HG03571 (cell line): ENCODE results near the gene UBE2G2.

Source experiments
- ATAC-seq: cut with Tn5 transposase; IDR thresholded peaks from one replicate; pipeline ENCODE4 v1.9.1; 2021; ENCODE audit not compliant: unreplicated experiment

The UBE2G2 gene

GRCh38 chr21:44766014-44766817 lies 35.4 kb downstream of the UBE2G2 start:
- no peak for ATAC-seq

DNA sequence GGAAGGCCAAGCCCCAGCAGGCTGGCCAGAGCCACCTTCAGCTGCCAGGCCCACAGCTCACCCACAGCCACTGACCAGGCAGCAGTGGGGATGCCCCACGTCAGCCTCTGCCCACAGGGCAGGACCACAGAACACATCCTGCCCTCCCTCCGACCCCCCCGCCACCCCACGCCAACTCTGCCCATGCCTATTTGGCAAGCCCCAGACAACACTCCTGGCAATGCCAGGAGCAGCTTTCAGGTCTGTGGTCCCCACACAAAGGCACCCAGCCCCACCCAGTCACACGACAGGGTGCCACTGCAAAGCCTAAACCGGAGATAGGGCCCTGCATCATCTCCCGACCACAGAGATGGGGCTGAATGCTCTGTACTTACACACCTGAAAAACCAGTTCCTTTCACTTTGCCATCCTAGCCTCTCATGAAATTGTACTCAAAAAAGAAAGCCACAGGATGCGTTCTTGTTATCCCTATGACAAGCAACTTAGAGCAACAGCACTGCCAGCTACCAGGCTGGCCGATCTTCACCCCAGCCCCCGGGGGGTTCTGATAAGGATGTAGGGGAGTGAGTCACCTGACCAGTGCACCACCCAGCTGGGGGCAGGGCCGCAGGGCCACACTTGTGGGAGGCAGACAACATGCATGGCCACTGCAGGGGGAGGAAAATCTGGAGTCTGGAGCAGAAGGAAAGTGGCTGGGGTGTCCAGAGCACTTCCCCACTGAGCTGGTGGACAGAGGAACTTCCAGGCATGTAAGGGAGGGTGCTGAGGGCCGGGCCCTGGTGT lies 36.2 kb downstream of the UBE2G2 start:
- no peak for ATAC-seq

GRCh38 chr21:44764319-44765230 lies 37.0 kb downstream of the UBE2G2 start:
- no peak for ATAC-seq

- ATAC-seq: no peak
These were observed 37.9 kb downstream of the UBE2G2 start for GRCh38 chr21:44763451-44764318.

GRCh38 chr21:44763050-44763378 lies 38.6 kb downstream of the UBE2G2 start:
- ATAC-seq: no peak

- no peak for ATAC-seq
These were observed 39.2 kb downstream of the UBE2G2 start for GRCh38 chr21:44762221-44763049.

DNA sequence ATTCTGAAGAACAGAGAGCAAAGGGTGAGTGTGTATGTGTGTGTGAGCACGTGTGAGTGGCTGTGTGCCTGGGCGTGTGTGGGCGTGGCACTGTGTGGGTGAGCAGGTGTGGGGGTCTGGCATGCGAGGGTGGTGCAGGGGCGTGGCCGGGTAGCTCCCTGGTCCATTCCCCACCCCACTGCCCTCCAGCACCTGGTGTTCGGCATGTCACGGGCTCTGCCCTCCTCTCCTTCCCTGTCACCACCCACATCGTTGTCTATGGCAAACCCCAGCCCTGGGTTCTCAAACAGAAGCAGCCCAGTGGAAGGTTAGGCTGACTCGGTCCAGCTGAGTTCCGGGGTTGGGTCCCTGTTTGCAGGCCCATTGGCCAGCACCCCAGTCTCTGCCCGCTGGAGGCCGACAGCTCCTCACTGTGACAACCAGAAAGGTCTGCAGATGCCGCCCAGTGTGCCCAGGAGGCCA lies 39.8 kb downstream of the UBE2G2 start:
- no peak for ATAC-seq

DNA sequence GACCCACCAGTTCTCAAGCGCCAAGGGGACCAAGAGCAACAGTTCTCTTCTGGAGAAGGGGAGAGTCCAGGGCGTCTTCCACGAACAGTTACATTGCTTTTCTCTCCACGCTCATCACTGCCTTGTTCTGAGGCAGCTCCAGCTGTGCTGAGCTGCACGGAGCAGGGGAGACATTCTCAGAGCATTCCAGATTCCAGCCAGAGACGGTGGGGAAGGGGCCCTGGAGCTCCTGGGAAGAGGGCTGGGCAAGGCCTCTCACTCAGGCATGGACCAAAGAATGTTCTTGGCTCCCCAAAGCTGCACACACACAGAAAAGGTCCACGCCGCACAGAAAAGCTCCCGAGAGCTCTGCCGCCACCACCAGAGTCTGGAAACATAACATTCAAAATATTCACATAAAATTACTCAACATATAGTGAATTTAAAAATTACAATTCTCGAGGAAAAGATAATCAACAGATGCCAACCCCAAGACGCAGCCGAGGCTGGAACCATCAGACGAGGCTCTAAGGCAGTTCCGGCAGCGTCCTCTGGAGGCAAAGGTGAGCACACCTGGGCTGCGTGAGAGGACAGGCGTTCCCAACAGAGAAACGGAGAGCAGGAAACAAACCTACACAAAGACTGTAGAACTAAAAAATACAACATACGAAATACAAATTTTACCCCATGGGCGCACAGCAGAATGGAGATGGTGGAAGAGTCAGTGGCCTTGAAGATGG lies 40.5 kb downstream of the UBE2G2 start:
- ATAC-seq: no peak

DNA sequence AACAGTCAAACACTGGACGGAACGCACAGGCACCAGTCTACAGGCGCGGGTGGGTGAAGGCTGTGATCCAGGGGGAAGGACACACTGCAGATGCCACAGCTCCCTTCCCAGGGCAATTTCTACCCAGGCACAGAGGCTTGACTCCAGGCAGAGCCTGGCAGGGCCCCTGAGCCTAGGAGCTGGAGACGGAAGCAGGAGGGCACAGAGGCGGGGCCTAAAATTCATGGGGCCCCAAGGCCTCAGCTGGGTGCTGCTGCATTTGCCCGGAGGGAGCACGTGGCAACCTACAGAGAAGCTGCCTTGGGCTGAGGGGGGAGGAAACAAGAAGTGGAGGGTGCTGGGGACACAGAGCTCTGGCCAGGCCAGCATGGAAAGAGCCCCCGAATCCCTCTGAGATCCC lies 41.2 kb downstream of the UBE2G2 start:
- no peak for ATAC-seq

DNA sequence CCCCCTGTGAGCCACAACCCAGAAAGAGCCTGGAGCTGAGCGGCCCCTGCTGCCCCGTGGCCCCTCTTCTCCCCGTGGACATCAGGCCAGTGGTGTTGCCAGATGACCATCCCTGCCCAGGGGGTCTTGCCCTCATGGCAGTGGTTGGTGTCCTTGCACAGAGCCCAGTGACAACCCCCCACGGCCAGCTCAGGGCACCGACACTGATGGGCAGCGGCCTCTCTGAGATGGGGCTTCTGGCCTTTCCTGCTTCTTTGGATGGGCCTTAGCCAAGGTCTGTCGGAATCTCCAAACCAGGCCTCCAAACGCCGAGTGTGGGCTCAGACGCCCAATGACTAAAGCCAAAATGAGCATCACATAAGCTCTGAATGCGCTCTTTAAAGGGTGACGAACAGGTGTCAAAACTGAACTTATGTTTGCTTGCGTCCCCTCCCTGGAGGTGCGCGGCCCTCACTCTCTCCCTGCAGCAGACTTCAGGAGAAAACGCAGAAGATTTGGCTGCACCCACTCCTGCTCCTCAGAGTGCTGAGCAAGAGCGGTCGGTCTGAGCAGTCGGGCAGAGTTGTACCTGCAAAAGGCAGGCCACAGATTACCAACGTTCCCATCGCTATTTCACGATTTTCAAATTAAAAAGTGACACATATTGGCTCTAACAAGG lies 41.9 kb downstream of the UBE2G2 start:
- no peak for ATAC-seq

GRCh38 chr21:44758781-44759627 lies 42.6 kb downstream of the UBE2G2 start:
- ATAC-seq: no peak

GRCh38 chr21:44758141-44758561 lies 43.5 kb downstream of the UBE2G2 start:
- no peak for ATAC-seq

DNA sequence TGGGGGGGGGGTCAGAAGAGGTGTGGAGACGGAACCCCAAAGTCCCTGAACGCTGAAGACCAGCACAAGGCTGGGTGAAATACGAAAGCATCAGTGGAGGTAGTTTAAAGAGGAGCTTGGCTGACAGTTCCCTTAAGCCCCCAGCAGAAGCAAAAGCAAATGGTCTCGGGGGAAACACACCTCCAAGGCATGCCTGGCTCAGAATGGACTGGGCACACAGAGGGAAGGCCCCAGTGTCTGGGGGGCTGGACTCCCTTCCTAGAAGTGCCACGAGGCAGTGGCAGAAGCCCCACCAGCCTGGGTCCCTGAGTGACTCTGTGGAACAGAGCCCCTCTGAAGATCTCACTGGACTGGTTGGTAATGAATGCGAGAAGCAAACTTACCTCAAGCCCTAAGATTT lies 43.9 kb downstream of the UBE2G2 start:
- no peak for ATAC-seq

DNA sequence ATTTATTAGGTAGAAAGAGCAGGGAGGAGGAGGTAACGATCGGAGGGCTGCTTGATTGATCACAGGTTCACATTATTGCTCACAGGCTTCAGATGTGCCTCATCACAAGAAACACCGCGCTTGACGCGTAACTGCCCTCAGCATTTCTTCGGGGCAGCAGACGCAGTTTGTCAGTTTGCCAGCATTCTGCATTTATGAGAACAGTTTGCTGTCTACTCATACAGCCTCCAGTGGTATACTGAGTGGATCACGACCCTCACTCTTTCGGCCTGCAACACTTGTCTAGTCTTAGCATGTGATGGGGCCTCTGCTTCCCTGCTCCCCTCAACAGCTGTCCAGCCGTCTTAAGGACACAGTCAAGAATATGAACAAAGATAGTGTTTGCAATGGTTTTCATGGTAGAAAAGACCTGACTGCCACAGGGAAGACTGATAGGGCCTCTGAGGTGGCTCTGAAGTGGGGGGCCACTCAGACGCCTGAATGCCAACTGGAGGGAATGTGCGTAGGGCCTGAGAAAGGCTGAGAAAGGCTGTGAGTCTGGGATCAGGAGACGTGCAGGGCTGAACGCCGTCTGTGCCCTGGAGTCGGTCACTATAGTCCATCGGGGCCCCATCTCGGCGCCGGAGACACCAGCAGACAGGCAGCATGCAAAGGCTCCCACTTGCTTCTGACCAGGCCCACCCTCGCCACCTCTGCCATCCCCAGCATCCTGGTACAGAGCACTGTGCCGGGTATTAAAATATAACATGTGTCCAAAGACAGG lies 45.0 kb downstream of the UBE2G2 start:
- no peak for ATAC-seq

- no peak for ATAC-seq
These were observed 46.4 kb downstream of the UBE2G2 start for GRCh38 chr21:44755227-44755626.

DNA sequence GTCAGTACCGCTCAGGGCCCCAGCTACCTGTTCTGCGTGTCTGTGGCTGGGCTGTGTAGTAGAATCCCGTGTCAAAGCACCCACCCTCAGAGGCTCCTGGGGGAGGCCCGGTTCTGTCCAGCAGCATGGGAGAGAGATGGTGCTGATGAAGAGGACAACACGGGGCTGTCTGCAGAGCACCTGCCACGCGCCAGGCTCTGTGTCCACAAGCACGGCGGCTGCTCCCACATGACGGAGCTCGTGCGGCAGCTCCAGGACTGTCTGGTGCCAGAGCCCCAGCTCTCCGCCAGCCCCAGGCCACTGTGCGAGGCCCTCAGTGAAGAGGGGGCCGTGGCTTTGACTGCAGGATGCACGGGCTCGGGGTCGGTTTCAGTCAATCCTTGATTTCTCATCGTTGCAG lies 48.3 kb downstream of the UBE2G2 start:
- no peak for ATAC-seq
